ENCODE results near the gene MOAP1.

DNA sequence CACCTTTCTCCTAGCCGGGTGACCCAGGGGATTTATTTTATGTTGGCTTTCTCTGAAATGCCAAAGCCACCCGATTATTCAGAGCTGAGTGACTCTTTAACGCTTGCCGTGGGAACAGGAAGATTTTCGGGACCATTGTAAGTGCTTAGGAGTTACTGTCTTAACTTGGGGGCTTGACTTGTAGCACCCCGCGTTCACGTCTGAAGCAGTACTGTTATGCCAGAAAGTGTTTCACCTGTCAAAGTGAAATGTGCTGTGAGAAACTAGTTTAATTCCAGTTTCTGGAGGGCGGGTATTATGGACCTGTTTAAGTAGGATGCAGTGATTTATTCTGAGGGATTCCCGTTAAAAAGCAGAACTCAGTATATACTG, 638 bp upstream of the MOAP1 start:
- TF ChIP-seq POLR2AphosphoS5 (IDR thresholded peaks at IDR 0.05; ENCODE audit: low read depth, low read length) = no peak
- TF ChIP-seq, protein P1, sequence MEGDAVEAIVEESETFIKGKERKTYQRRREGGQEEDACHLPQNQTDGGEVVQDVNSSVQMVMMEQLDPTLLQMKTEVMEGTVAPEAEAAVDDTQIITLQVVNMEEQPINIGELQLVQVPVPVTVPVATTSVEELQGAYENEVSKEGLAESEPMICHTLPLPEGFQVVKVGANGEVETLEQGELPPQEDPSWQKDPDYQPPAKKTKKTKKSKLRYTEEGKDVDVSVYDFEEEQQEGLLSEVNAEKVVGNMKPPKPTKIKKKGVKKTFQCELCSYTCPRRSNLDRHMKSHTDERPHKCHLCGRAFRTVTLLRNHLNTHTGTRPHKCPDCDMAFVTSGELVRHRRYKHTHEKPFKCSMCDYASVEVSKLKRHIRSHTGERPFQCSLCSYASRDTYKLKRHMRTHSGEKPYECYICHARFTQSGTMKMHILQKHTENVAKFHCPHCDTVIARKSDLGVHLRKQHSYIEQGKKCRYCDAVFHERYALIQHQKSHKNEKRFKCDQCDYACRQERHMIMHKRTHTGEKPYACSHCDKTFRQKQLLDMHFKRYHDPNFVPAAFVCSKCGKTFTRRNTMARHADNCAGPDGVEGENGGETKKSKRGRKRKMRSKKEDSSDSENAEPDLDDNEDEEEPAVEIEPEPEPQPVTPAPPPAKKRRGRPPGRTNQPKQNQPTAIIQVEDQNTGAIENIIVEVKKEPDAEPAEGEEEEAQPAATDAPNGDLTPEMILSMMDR (IDR thresholded peaks at IDR 0.05) = no peak

Measured in SK-N-SH (cell line).